Neuronal stem cell (in vitro differentiated cells): ENCODE results near the gene ASB2.
A peak's percentile ranks its signal among the peaks of the same experiment; 100 is the strongest.

Source experiments
- DNase-seq: peaks from one replicate; pipeline ENCODE4 v3.0.0-alpha.2; 2013; ENCODE audit warnings: low spot score
- H2AFZ ChIP-seq: one replicate; pipeline ENCODE4 v1.6.1; 2013; ENCODE audit warnings: mild to moderate bottlenecking, low read length, inconsistent platforms
- H2AK5ac ChIP-seq: 2 replicates; pipeline ENCODE4 v1.6.1; 2013; ENCODE audit warnings: low read depth, mild to moderate bottlenecking, inconsistent platforms, low read length, moderate library complexity, mixed read lengths
- H2BK120ac ChIP-seq: 2 replicates; pipeline ENCODE4 v1.6.1; 2013; ENCODE audit warnings: low read depth, mild to moderate bottlenecking, inconsistent platforms, low read length, moderate library complexity, mixed read lengths
- H2BK12ac ChIP-seq: one replicate; pipeline ENCODE4 v1.6.1; 2013; ENCODE audit warnings: low read length, inconsistent platforms
- H2BK15ac ChIP-seq: 2 replicates; pipeline ENCODE4 v1.6.1; 2013; ENCODE audit warnings: mild to moderate bottlenecking, low read length, inconsistent platforms, mixed read lengths
- H2BK5ac ChIP-seq: one replicate; pipeline ENCODE4 v1.6.1; 2013; ENCODE audit warnings: inconsistent platforms, mild to moderate bottlenecking, low read length, moderate library complexity
- H3K14ac ChIP-seq: one replicate; pipeline ENCODE4 v1.6.1; 2013; ENCODE audit warnings: low read length, inconsistent platforms
- H3K18ac ChIP-seq: 2 replicates; pipeline ENCODE4 v1.6.1; 2013; ENCODE audit warnings: low read length, inconsistent platforms
- H3K23ac ChIP-seq: 2 replicates; pipeline ENCODE4 v1.6.1; 2013; ENCODE audit warnings: low read depth, mild to moderate bottlenecking, mixed read lengths, low read length, inconsistent platforms; ENCODE audit not compliant: poor library complexity
- H3K27ac ChIP-seq: replicated peaks from 3 replicates; pipeline ENCODE4 v1.5.1; 2013; ENCODE audit warnings: low read length, inconsistent platforms
- H3K27me3 ChIP-seq, 3 experiments: 2 replicates each; pipeline ENCODE4 v1.6.1; 2013; ENCODE audit warnings: low read length in 3 of 3, mild to moderate bottlenecking in 2 of 3, inconsistent platforms in 1 of 3, low read depth in 1 of 3, mixed read lengths in 1 of 3, moderate library complexity in 1 of 3; ENCODE audit not compliant: control insufficient read depth in 3 of 3, insufficient read depth in 3 of 3
- H3K36me3 ChIP-seq, 2 donors: replicated peaks in 1 of 2; 2 replicates each; pipeline ENCODE4 v1.6.1; 2013; ENCODE audit warnings: low read length in 2 of 2; ENCODE audit not compliant: control insufficient read depth in 2 of 2, insufficient read depth in 2 of 2
- H3K4ac ChIP-seq: 2 replicates; pipeline ENCODE4 v1.6.1; 2013; ENCODE audit warnings: inconsistent platforms, mild to moderate bottlenecking, low read length, moderate library complexity
- H3K4me1 ChIP-seq, 2 donors: 1 replicate in 1 of 2; 2 replicates in 1 of 2; pipeline ENCODE4 v1.6.1; 2013; ENCODE audit warnings: low read length in 2 of 2, low read depth in 1 of 2; ENCODE audit not compliant: control insufficient read depth in 2 of 2, insufficient read depth in 1 of 2
- H3K4me2 ChIP-seq: one replicate; pipeline ENCODE4 v1.6.1; 2013; ENCODE audit warnings: mild to moderate bottlenecking, low read length, inconsistent platforms; ENCODE audit not compliant: insufficient read depth, poor library complexity, severe bottlenecking
- H3K4me3 ChIP-seq, 2 donors: 2 replicates each; pipeline ENCODE4 v1.5.1; 2013; ENCODE audit warnings: low read length in 2 of 2, mild to moderate bottlenecking in 2 of 2, inconsistent platforms in 1 of 2, moderate library complexity in 1 of 2
- H3K79me1 ChIP-seq: one replicate; pipeline ENCODE4 v1.6.1; 2013; ENCODE audit warnings: low read depth, mild to moderate bottlenecking, inconsistent platforms, low read length, moderate library complexity
- H3K9ac ChIP-seq: one replicate; pipeline ENCODE4 v1.6.1; 2013; ENCODE audit warnings: mild to moderate bottlenecking, low read depth, low read length, inconsistent platforms; ENCODE audit not compliant: poor library complexity
- H3K9me3 ChIP-seq, 2 donors: replicated peaks in 1 of 2; 2 replicates each; pipeline versions ENCODE3 to v1.6.1; 2013; ENCODE audit warnings: low read length in 2 of 2, mild to moderate bottlenecking in 2 of 2, inconsistent platforms in 1 of 2, low read depth in 1 of 2, mixed read lengths in 1 of 2, moderate library complexity in 1 of 2; ENCODE audit not compliant: control insufficient read depth in 2 of 2, insufficient read depth in 1 of 2
- H4K8ac ChIP-seq: one replicate; pipeline ENCODE4 v1.6.1; 2013; ENCODE audit warnings: low read depth, mild to moderate bottlenecking, inconsistent platforms, low read length, moderate library complexity
- H4K91ac ChIP-seq: one replicate; pipeline ENCODE4 v1.6.1; 2013; ENCODE audit warnings: low read length, low read depth, mild to moderate bottlenecking, inconsistent platforms; ENCODE audit not compliant: poor library complexity
- WGBS, 2 donors: extraction: QIAGEN DNeasy Blood & Tissue Kit; methylation state at CpG; one replicate each; pipeline ENCODE4 v1.1.7; 2013; ENCODE audit warnings: missing lambda C conversion rate in 2 of 2, mixed read lengths in 1 of 2; ENCODE audit not compliant: insufficient read length in 2 of 2, insufficient replicate concordance in 1 of 2; ENCODE audit errors: extremely low coverage in 2 of 2; 5-methylcytosine and 5-hydroxymethylcytosine counted together

The ASB2 gene

GRCh38 chr14:93915070-93915705 is 61.2 kb downstream of the ASB2 start:
- H4K91ac ChIP-seq: no peak overlapping the region
- H3K14ac ChIP-seq: no peak overlapping the region
- WGBS, 2 donors: no CpG with 5 or more reads among the region's 14 CpGs
- H2BK15ac ChIP-seq: no peak overlapping the region
- H2BK12ac ChIP-seq: no peak overlapping the region
- H3K36me3 ChIP-seq: no peaks in the 10 kb centered on the region
- H2BK120ac ChIP-seq: no peak overlapping the region
- no peak overlapping the region for H3K9ac ChIP-seq
- H3K23ac ChIP-seq: no peak overlapping the region
- no peaks in the 10 kb centered on the region for H3K79me1 ChIP-seq
- no peak overlapping the region for H3K4ac ChIP-seq
- H3K9me3 ChIP-seq: peaks cover 4 to 10% of the 10 kb centered on the region in 2 donors
- no peak for DNase-seq
- H3K4me2 ChIP-seq: no peak overlapping the region
- H2AFZ ChIP-seq: no peak overlapping the region
- H3K4me3 ChIP-seq: no peak overlapping the region
- H4K8ac ChIP-seq: no peak overlapping the region
- no peak overlapping the region for H2BK5ac ChIP-seq
- H2AK5ac ChIP-seq: no peak overlapping the region
- no peak overlapping the region for H3K18ac ChIP-seq
- no peak overlapping the region for H3K27ac ChIP-seq
- H3K27me3 ChIP-seq: no peaks in the 10 kb centered on the region
- peaks cover 0 to 2% of the 10 kb centered on the region in 2 donors for H3K4me1 ChIP-seq

DNA sequence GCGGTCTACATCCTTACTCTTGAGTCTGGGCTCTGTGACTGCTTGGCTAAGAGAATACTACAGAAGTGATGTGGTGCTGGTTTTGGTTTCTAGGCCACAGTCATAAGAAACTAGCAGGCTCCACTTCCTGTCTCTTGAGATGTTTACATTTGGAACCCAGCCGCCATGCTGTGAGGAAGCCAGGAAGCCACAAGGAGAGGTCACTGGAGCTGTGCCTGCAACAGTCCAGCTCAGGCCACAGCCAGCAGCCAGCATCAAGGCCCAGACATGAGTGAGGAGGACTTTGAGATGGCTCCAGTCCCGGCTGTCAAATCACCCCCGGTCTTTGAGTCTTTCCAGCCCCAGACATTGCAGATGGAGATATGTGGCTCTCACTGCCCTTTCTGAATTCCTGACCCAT is 62.1 kb downstream of the ASB2 start:
- no CpG with 5 or more reads among the region's 4 CpGs for WGBS, 2 donors
- Histone ChIP-seq H2BK15ac (no peak overlapping the region), H3K4me1 (peaks cover 0 to 2% of the 10 kb centered on the region in 2 donors)

DNA sequence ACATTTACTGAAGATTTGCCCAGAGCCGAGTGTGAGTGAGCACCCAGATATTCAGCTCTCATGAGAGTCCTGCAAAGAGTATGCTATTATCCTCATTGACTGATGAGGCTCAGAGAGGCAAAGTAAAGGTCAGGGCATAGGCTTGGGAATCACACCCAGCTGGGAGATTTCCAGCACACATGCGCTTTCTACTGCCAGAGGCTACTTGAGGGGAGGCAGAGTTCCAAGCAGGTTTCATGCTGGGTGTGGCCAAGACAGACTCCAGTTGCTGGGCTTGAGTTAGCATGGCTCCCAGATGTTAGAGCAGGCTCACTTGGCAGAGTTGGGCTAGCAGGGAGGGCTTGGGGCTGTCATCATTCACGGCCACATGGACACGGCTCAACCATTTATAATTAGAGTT is 63.6 kb downstream of the ASB2 start:
- Histone ChIP-seq H3K23ac (no peak overlapping the region), H2BK15ac (no peak overlapping the region), H4K8ac (no peak overlapping the region), H2BK12ac (no peak overlapping the region), H3K79me1 (no peaks in the 10 kb centered on the region), H3K4me3 (no peak overlapping the region), H3K36me3 (no peaks in the 10 kb centered on the region), H3K18ac (no peak overlapping the region), H3K27ac (no peak overlapping the region), H3K4ac (no peak overlapping the region), H2AK5ac (no peak overlapping the region), H3K4me2 (no peak overlapping the region), H2BK120ac (no peak overlapping the region), H3K14ac (no peak overlapping the region), H2AFZ (no peak overlapping the region), H2BK5ac (no peak overlapping the region), H3K27me3 (no peaks in the 10 kb centered on the region), H4K91ac (no peak overlapping the region), H3K4me1 (peaks cover 0 to 2% of the 10 kb centered on the region in 2 donors), H3K9me3 (peaks cover 0 to 6% of the 10 kb centered on the region in 2 donors), H3K9ac (no peak overlapping the region)
- WGBS, 2 donors: no CpG with 5 or more reads among the region's 4 CpGs
- DNase-seq: no peak

More for the DNA sequence above, 62.1 kb downstream of the ASB2 start:
- Histone ChIP-seq H2BK5ac (no peak overlapping the region), H2BK12ac (no peak overlapping the region), H2AFZ (no peak overlapping the region), H3K4ac (no peak overlapping the region), H3K9me3 (peaks cover 4 to 6% of the 10 kb centered on the region in 2 donors), H4K91ac (no peak overlapping the region), H3K27me3 (no peaks in the 10 kb centered on the region), H3K9ac (no peak overlapping the region), H4K8ac (no peak overlapping the region), H3K79me1 (no peaks in the 10 kb centered on the region), H3K4me2 (no peak overlapping the region), H3K18ac (peak overlapping the region; percentile 30), H3K23ac (no peak overlapping the region), H2AK5ac (no peak overlapping the region), H3K4me3 (no peak overlapping the region), H3K27ac (no peak overlapping the region), H2BK120ac (no peak overlapping the region), H3K36me3 (no peaks in the 10 kb centered on the region), H3K14ac (no peak overlapping the region)
- DNase-seq: no peak

DNA sequence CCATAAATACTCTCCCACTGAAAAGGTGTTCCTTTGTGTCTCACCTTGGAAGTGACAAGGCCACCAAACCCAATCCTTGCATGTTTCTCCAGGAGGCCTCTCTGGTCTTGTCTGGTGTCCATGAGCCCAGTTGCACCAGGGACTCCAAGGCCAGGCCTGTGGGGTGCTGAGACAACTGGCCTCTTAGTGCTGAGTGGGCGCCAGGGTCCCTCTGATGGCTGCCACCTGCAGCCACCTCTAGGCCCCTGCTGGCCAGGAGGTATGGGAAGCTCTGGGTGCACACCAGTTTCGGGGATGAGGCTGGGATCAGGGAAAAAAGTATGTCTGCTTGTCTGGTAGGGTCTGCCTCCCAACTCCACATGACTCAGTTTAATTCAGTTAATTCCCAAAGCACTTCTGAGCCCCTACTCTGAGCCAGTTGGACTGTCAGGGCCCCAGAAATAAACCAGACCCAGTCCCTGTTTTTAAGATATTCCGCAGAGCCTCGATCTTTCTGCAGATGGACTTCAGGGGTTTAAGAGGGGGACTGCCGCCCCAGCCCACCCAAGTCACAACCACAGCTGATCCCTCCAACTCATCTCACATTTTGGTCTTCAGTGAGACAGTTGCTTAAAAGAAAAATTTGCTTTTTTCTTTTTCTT is 64.3 kb downstream of the ASB2 start:
- H3K23ac ChIP-seq: no peak overlapping the region
- no peaks in the 10 kb centered on the region for H3K27me3 ChIP-seq
- no peak overlapping the region for H4K91ac ChIP-seq
- no peak overlapping the region for H2BK12ac ChIP-seq
- no peak overlapping the region for H3K14ac ChIP-seq
- H3K18ac ChIP-seq: no peak overlapping the region
- no peaks in the 10 kb centered on the region for H3K36me3 ChIP-seq
- peak overlapping the region; percentile 13 for H2AK5ac ChIP-seq
- no peak overlapping the region for H3K4me2 ChIP-seq
- H2BK120ac ChIP-seq: no peak overlapping the region
- no peak overlapping the region for H2BK5ac ChIP-seq
- no peak overlapping the region for H3K9ac ChIP-seq
- H3K9me3 ChIP-seq: peaks cover 0 to 6% of the 10 kb centered on the region in 2 donors
- no peak for DNase-seq
- no peaks in the 10 kb centered on the region for H3K79me1 ChIP-seq
- no peak overlapping the region for H3K4me3 ChIP-seq
- no CpG with 5 or more reads among the region's 5 CpGs for WGBS, 2 donors
- no peak overlapping the region for H3K27ac ChIP-seq
- no peak overlapping the region for H3K4ac ChIP-seq
- no peak overlapping the region for H2BK15ac ChIP-seq
- peaks cover 0 to 2% of the 10 kb centered on the region in 2 donors for H3K4me1 ChIP-seq
- no peak overlapping the region for H4K8ac ChIP-seq
- H2AFZ ChIP-seq: no peak overlapping the region
